Suppressor macrophage treated with lipopolysaccharide for 1 hour (primary cell): ENCODE data around the gene CNP.

Experiments used
- DNase-seq, 3 donors: peaks; one replicate each; pipeline ENCODE4 v3.0.0-alpha.2; 2020 to 2022

The CNP gene

DNA sequence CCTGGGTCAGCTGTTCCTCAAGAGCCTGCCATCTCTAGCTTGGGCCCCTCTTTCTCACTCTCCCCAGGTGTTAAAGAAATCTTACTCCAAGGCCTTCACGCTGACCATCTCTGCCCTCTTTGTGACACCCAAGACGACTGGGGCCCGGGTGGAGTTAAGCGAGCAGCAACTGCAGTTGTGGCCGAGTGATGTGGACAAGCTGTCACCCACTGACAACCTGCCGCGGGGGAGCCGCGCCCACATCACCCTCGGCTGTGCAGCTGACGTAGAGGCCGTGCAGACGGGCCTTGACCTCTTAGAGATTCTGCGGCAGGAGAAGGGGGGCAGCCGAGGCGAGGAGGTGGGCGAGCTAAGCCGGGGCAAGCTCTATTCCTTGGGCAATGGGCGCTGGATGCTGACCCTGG is 6.8 kb downstream of the CNP start:
- DNase-seq, result no peak

- DNase-seq, result no peak
These were observed 7.4 kb downstream of the CNP start for GRCh38 chr17:41974031-41974430.

DNA sequence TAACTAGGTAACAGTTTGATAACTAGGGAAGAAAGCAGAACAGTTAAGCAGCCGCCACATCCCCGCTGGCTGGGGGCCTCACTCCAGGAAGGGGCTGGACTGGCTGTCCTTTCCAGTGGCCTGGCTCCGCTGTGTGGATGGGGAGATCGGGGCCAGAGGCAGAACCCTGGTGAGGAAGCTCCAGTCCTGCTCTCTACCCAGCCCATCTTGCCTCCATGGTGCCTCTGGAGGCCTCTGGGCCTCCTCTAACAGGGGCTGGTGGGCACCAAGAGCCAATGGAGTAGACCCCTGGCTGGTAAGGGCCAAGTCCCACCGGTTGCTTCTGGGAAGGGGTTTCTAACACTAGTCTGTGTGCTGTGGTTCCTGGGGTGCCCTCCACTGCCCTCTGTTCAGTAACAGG is 8.1 kb downstream of the CNP start:
- DNase-seq, result no peak

- no peak for DNase-seq
These were observed 8.8 kb downstream of the CNP start for GRCh38 chr17:41975099-41976083.

DNA sequence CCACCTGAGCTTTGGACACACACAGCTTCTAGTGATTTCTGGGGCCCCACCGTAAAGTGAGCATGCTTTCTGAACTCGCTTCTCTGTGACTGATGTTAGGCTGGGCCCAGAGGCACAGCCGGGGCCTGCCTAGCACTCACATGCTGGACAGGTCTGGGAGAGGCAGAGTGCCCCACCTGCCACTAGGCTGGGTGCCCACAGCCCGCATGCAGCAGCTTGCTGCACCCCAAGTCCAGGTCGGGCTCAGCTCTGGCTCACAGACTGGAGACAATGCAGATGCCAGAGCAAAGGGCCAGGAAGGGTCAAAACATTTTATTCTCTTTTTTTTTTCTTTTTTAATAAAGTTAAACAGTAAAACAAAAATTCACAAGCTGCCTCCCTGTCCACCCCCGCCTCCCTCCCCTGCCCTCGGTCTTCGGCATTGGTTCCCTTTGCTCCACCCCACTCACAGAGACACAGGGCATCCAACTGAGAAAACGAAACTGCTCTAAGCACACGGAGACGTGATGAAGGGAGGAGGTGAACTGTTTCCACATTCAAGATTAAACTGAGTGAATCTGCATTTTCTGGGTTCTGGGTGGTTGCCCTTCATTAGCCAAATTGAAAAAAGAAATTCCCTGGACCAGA is 9.7 kb downstream of the CNP start:
- DNase-seq, result no peak

GRCh38 chr17:41977991-41978390 is 11.4 kb downstream of the CNP start:
- DNase-seq, result no peak

DNA sequence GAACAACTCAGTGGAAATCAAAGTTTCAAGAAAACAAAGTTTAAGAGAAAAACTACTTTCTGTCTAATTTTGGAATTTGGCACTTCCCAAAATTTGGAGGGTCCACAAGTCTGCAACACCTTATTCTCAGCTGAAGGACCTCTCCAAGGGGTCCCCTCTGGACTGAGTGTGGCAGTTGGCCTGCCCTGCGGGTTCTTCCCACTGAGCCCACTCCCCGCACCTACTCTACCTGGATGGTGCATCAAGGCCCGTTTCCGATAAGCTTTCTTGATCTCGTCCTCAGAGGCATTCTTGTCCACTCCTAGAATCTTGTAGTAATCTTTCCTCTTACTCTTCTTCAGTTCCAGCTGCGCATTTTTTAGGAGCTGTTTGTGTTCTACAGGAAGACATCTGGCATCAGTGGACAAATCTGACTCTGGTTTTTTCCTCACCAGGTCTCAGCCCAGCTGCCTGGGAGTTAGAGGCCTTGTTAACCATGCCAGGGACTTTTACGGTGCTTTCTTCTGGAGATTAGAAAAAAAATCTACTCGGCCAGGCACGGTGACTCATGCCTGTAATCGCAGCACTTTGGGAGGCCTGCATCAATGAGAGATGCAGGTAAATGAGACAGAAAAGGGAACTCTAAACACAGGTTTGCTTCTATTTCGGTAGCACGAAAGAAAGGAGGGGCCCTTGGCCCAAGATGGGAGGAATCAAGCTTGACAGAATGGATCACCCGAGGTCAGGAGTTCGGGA is 15.6 kb downstream of the CNP start:
- no peak for DNase-seq

- DNase-seq, result no peak
These were observed 17.9 kb downstream of the CNP start for GRCh38 chr17:41984454-41984853.

- no peak for DNase-seq
These were observed 19.3 kb downstream of the CNP start for GRCh38 chr17:41985919-41986318.

GRCh38 chr17:41986634-41987033 is 20.0 kb downstream of the CNP start:
- DNase-seq, result no peak

- DNase-seq, result no peak
These were observed 21.0 kb downstream of the CNP start for GRCh38 chr17:41987642-41988041.

- DNase-seq, result no peak
These were observed 21.8 kb downstream of the CNP start for GRCh38 chr17:41988418-41988817.

GRCh38 chr17:41989702-41990419 is 23.3 kb downstream of the CNP start:
- DNase-seq, result no peak

GRCh38 chr17:41992576-41992975 is 26.0 kb downstream of the CNP start:
- no peak for DNase-seq

DNA sequence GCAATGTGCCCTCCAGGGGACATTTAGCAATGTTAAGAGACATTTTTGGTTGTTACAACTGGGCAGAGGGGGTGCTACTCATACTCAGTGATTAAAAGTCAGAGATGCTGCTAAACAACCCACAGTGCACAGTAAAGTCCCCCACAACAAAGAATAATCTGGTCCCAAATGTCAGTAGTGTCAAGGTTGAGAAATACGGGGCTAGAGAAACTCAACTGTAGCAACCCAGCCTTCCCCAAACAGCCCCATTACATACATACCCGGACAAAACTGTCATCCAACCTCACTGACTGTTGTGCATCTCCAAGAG is 30.2 kb downstream of the CNP start:
- DNase-seq, result no peak

GRCh38 chr17:41998497-41998896 is 31.9 kb downstream of the CNP start:
- no peak for DNase-seq

DNA sequence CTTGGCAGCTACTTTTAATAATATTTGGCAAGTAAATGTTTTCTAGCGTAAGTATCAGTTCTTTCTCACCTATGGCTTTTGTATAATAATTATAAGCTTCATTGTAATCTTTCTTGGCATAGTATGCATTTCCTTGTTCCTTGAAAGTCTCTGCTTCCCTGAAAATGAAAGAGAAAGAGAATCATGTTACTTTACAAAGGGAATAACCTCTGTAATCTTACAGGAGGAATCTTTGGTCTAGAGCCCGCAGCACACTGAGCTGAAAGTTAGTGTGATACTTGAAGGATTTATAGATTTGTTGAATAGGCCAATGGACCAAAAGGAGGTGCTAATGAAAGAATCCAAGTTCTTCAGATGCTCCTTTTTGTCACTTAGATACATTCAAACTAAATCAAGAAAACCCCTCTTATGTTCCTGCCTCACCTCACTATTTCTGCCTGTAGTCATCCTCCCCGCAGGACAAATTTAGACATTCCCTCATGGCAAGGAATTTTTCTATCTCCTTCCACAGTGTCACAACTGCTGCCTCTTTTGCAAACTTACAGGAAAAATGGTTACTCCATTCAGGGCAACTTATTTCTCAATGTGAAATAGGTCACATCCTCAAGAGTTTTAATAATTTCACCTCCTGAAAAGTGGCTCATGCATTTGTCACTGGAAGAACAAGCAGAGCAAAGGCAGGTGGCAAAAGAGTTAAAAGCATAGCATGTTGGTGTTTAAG is 34.0 kb downstream of the CNP start:
- DNase-seq, result peak in 2 of 3 donors; percentile 22 to 32

DNA sequence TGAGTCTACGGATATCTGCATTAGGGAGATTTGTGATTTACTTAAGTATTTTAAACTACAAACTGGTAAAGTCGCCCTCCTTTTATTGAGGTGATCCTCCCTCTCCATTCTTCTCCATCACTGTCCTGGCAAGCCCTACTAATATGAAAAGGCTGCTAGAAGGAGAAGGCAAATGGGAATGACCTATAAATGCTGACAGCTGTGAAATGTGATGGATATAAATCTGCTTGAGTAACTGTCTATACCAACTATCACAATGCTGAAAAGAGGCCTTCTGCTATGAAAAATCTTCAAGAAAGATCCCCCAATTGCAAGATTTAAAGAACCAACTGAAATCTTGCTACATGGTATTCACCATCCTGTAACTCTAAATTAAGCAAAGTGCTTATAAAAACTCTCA is 35.1 kb downstream of the CNP start:
- DNase-seq, result no peak

- DNase-seq, result peak in 2 of 3 donors; percentile 25 to 32
These were observed 35.7 kb downstream of the CNP start for GRCh38 chr17:42002175-42002791.

GRCh38 chr17:42002792-42003301 is 36.3 kb downstream of the CNP start:
- DNase-seq, result no peak

GRCh38 chr17:42005166-42005565 is 38.6 kb downstream of the CNP start:
- no peak for DNase-seq

- peak in 1 of 3 donors; percentile 28 for DNase-seq
These were observed 42.6 kb downstream of the CNP start for GRCh38 chr17:42009170-42009569.
